OCI-LY7 (cell line): ENCODE measurements around the gene AMPH. TPM values are rescaled to one million over a fixed set of nuclear protein-coding genes. Genes with fewer than 3 reads are reported as not detected.

ENCODE experiments used
- BruUV-seq: library from RNA; stranded (reverse); fragments of 400-500 nt; replicated peaks from 2 replicates; lab custom pipeline; 2021; lab: Mats Ljungman, UMichigan
- CTCF ChIA-PET: fragments of 300-600 bp; sonication (Branson Sonifier 250); formaldehyde crosslinking; loops from one replicate; lab custom pipeline; 2022; ENCODE audit warnings: antibody characterized with exemption; ENCODE audit not compliant: unreplicated experiment; lab: Charles Lee
- POLR2A ChIA-PET: fragments of 300-600 bp; sonication (Branson Sonifier 250); formaldehyde crosslinking; loops from one replicate; lab custom pipeline; 2022; ENCODE audit warnings: antibody characterized with exemption; lab: Charles Lee
- DNase-seq: peaks from one replicate; pipeline ENCODE4 v3.0.0-alpha.2; 2015; ENCODE audit warnings: low spot score
- H2AFZ ChIP-seq: fragments of 200-600 bp; sonication (generic), shearing (Covaris generic); 2 replicates; pipeline ENCODE4 v1.6.1; 2014; ENCODE audit warnings: mild to moderate bottlenecking, antibody characterized with exemption, low read length, moderate library complexity
- H3K27ac ChIP-seq: fragments of 200-600 bp; sonication (generic); 2 replicates; pipeline ENCODE4 v1.5.1; 2014; ENCODE audit warnings: mixed run types, low read depth, mild to moderate bottlenecking, moderate library complexity, low read length, inconsistent platforms; ENCODE audit not compliant: poor library complexity, severe bottlenecking
- H3K36me3 ChIP-seq: fragments of 200-600 bp; sonication (generic); 2 replicates; pipeline ENCODE4 v1.6.1; 2014; ENCODE audit warnings: mild to moderate bottlenecking, antibody characterized with exemption, low read length, moderate library complexity, mixed read lengths; ENCODE audit not compliant: insufficient read depth
- H3K4me1 ChIP-seq: fragments of 200-600 bp; sonication (generic); 2 replicates; pipeline ENCODE4 v1.5.1; 2014; ENCODE audit warnings: mild to moderate bottlenecking, low read length; ENCODE audit not compliant: insufficient read depth, poor library complexity, severe bottlenecking
- H3K4me2 ChIP-seq: fragments of 200-600 bp; sonication (generic); 2 replicates; pipeline ENCODE4 v1.6.1; 2014; ENCODE audit warnings: mild to moderate bottlenecking, low read length
- H3K4me3 ChIP-seq: fragments of 200-600 bp; sonication (generic); 2 replicates; pipeline ENCODE4 v1.5.1; 2014; ENCODE audit warnings: mild to moderate bottlenecking, low read depth, low read length; ENCODE audit not compliant: poor library complexity, severe bottlenecking
- H3K79me2 ChIP-seq: fragments of 200-600 bp; sonication (generic); 2 replicates; pipeline ENCODE4 v1.6.1; 2016; ENCODE audit warnings: low read depth, mild to moderate bottlenecking, low read length, moderate library complexity, mixed read lengths; ENCODE audit not compliant: insufficient read depth
- H3K9me2 ChIP-seq: fragments of 200-600 bp; sonication (generic); 2 replicates; pipeline ENCODE4 v1.6.1; 2016; ENCODE audit warnings: mild to moderate bottlenecking, low read length, mixed read lengths; ENCODE audit not compliant: insufficient read depth
- H3K9me3 ChIP-seq: fragments of 200-600 bp; sonication (generic); 2 replicates; pipeline ENCODE4 v1.6.1; 2014; ENCODE audit warnings: mild to moderate bottlenecking, mixed run types, low read length, mixed read lengths
- H4K20me1 ChIP-seq: fragments of 200-600 bp; sonication (generic); 2 replicates; pipeline ENCODE4 v1.6.1; 2014; ENCODE audit warnings: mild to moderate bottlenecking, antibody characterized with exemption, low read length, moderate library complexity, mixed read lengths; ENCODE audit not compliant: insufficient read depth
- EZH2phosphoT487 ChIP-seq: fragments of 200-600 bp; sonication (generic); IDR thresholded peaks from 2 replicates; pipeline ENCODE4 v1.6.1; 2018; ENCODE audit warnings: low read depth, borderline replicate concordance, mild to moderate bottlenecking, mixed run types, antibody characterized with exemption, low read length, moderate library complexity, mixed read lengths
- intact Hi-C: fragments of 100-400 bp; cut with micrococcal nuclease; formaldehyde crosslinking; loops from one replicate; pipeline ENCODE4 v1.10.0; 2022; ENCODE audit not compliant: unreplicated experiment
- total RNA-seq, 2 experiments: library from RNA; depleted of rRNA in 1 of 2; stranded (reverse); fragments of >200 nt in 1 of 2; shearing (Covaris generic) in 1 of 2; gene quantifications; 2 replicates each; pipeline ENCODE4 v1.2.3, GENCODE V29; 2014 to 2022
- TF ChIP-seq, protein P1 (sequence below): fragments of 200-600 bp; sonication (generic); conservative IDR thresholded peaks from 2 replicates; pipeline ENCODE4 v1.5.1; 2014; ENCODE audit warnings: mild to moderate bottlenecking, antibody characterized with exemption, low read length, moderate library complexity, mixed read lengths

Gene AMPH
- total RNA-seq, 2 experiments from 2014 or later = not detected

DNA sequence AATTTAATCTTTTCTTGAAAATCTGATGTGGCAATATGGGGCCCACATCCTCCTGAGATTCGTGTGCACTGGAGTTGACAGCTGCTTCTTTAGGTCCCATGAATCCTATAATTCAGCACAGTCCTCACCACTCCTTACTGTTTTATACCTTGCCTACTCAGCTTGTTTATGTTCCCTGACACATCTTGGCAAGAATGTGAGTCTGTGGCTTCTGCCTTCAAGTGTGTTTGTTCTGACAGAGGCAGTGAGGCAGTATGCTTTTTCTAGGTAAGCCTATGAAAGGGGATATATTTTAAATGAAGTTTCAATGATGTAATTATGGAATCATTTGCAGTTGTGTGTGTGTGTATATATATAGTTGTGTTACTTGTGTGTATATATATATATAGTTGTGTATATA lies 106.4 kb downstream of the AMPH start:
- POLR2A ChIA-PET = no interaction called here
- CTCF ChIA-PET = no interaction called here
- H3K4me2 ChIP-seq = no peak overlapping the region
- BruUV-seq = no TSS peak
- TF ChIP-seq, protein P1, sequence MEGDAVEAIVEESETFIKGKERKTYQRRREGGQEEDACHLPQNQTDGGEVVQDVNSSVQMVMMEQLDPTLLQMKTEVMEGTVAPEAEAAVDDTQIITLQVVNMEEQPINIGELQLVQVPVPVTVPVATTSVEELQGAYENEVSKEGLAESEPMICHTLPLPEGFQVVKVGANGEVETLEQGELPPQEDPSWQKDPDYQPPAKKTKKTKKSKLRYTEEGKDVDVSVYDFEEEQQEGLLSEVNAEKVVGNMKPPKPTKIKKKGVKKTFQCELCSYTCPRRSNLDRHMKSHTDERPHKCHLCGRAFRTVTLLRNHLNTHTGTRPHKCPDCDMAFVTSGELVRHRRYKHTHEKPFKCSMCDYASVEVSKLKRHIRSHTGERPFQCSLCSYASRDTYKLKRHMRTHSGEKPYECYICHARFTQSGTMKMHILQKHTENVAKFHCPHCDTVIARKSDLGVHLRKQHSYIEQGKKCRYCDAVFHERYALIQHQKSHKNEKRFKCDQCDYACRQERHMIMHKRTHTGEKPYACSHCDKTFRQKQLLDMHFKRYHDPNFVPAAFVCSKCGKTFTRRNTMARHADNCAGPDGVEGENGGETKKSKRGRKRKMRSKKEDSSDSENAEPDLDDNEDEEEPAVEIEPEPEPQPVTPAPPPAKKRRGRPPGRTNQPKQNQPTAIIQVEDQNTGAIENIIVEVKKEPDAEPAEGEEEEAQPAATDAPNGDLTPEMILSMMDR = no peak
- no peak for TF ChIP-seq EZH2phosphoT487
- no peak overlapping the region for H2AFZ ChIP-seq
- no peak for DNase-seq
- H3K9me3 ChIP-seq = no peaks in the 10 kb centered on the region
- H3K4me3 ChIP-seq = no peak overlapping the region
- H3K36me3 ChIP-seq = no peaks in the 10 kb centered on the region
- intact Hi-C loops = no loop called here
- H3K4me1 ChIP-seq = no peaks in the 10 kb centered on the region
- no peak overlapping the region for H3K27ac ChIP-seq
- no peaks in the 10 kb centered on the region for H3K9me2 ChIP-seq
- H4K20me1 ChIP-seq = no peaks in the 10 kb centered on the region
- no peaks in the 10 kb centered on the region for H3K79me2 ChIP-seq

DNA sequence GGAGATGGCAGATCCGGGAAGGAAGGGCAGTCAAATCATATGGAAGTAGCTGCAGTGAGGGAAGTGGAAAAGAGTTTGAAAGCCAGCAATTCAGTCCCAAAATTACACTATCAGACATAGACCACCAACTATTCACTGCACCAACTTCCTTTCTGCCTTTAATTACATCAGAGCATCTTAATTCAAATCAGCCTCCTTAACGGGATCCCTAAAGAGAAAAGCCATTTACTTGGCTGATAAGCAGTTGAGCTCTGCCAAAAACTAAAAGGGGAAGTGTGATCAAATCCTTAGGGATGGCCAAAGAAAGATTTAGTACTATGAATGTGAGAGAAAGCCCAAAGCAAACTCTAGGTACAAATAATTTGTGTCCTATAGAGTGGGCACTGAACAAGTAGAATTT lies 110.4 kb downstream of the AMPH start:
- Histone ChIP-seq H3K4me2 (no peak overlapping the region), H4K20me1 (no peaks in the 10 kb centered on the region), H3K36me3 (no peaks in the 10 kb centered on the region), H3K27ac (no peak overlapping the region), H3K4me3 (no peak overlapping the region), H3K9me3 (no peaks in the 10 kb centered on the region), H3K9me2 (no peaks in the 10 kb centered on the region), H2AFZ (no peak overlapping the region), H3K79me2 (no peaks in the 10 kb centered on the region), H3K4me1 (no peaks in the 10 kb centered on the region)
- no TSS peak for BruUV-seq
- intact Hi-C loops = no loop called here
- POLR2A ChIA-PET = no interaction called here
- TF ChIP-seq, protein P1 = no peak
- no peak for DNase-seq
- CTCF ChIA-PET = no interaction called here

DNA sequence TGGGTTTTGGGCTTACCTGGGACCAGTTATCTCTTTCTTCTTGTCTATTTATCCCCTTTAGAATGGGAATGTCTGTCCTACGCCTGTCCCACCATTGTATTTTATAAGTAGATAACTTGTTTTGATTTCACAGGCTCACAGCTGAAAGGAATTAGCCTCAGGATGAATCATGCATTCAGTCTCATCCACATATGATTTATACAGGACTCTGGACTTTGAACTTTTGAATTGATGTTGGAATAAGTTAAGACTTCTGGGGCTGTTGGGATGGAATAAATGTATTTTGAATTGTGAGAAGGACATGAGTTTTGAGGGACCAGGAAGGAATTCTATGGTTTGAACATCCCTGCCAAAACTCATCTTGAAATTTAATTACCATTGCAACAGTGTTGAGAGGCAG lies 112.6 kb downstream of the AMPH start:
- no peak for TF ChIP-seq EZH2phosphoT487
- BruUV-seq = no TSS peak
- intact Hi-C loops = no loop called here

More for the DNA sequence above, 112.6 kb downstream of the AMPH start:
- no peak overlapping the region for H3K4me2 ChIP-seq
- no peaks in the 10 kb centered on the region for H3K4me1 ChIP-seq
- H4K20me1 ChIP-seq = no peaks in the 10 kb centered on the region
- H2AFZ ChIP-seq = no peak overlapping the region
- DNase-seq = no peak
- no peaks in the 10 kb centered on the region for H3K36me3 ChIP-seq
- POLR2A ChIA-PET = no interaction called here
- H3K9me2 ChIP-seq = no peaks in the 10 kb centered on the region
- no peak overlapping the region for H3K27ac ChIP-seq
- no peak overlapping the region for H3K4me3 ChIP-seq
- H3K79me2 ChIP-seq = no peaks in the 10 kb centered on the region
- CTCF ChIA-PET = interaction anchor here (0.6 kb wide), 1 partner anchor 12 kb away, joined by 3 read pairs; no protein-coding TSS in a partner anchor
- H3K9me3 ChIP-seq = no peaks in the 10 kb centered on the region
